ENCODE data around the gene BCAN.

The BCAN gene

GRCh38 chr1:156594190-156594589, 47.7 kb upstream of the BCAN start:
- Histone ChIP-seq H3K27me3 (ENCODE audit: control insufficient read depth, insufficient read depth, low read length) (no peaks in the 10 kb centered on the region), H3K79me2 (no peaks in the 10 kb centered on the region), H3K4me1 (peaks cover 4% of the 10 kb centered on the region), H3K9ac (no peak overlapping the region), H3K4me3 (ENCODE audit: low read depth, low read length) (no peak overlapping the region), H3K9me3 (ENCODE audit: control insufficient read depth, low read length) (no peaks in the 10 kb centered on the region), H3K27ac (no peak overlapping the region), H3K36me3 (ENCODE audit: control insufficient read depth, insufficient read depth, low read length) (no peaks in the 10 kb centered on the region), H2AFZ (no peak overlapping the region), H3K4me2 (ENCODE audit: low read length) (no peak overlapping the region)
- no peak for TF ChIP-seq CTCF (IDR thresholded peaks at IDR 0.05)

- H3K4me1 ChIP-seq = peaks cover 4% of the 10 kb centered on the region
- no peaks in the 10 kb centered on the region for H3K27me3 ChIP-seq (ENCODE audit: control insufficient read depth, insufficient read depth, low read length)
- no peak for TF ChIP-seq CTCF (IDR thresholded peaks at IDR 0.05)
- H3K4me2 ChIP-seq (ENCODE audit: low read length) = no peak overlapping the region
- H3K36me3 ChIP-seq (ENCODE audit: control insufficient read depth, insufficient read depth, low read length) = no peaks in the 10 kb centered on the region
- H3K27ac ChIP-seq = no peak overlapping the region
- H3K79me2 ChIP-seq = no peaks in the 10 kb centered on the region
- no peak overlapping the region for H2AFZ ChIP-seq
- H3K4me3 ChIP-seq (ENCODE audit: low read depth, low read length) = no peak overlapping the region
- no peaks in the 10 kb centered on the region for H3K9me3 ChIP-seq (ENCODE audit: control insufficient read depth, low read length)
- H3K9ac ChIP-seq = no peak overlapping the region
These were observed 46.9 kb upstream of the BCAN start for GRCh38 chr1:156595016-156595415.

- H3K4me2 ChIP-seq (ENCODE audit: low read length) = no peak overlapping the region
- H3K9ac ChIP-seq = no peak overlapping the region
- no peaks in the 10 kb centered on the region for H3K36me3 ChIP-seq (ENCODE audit: control insufficient read depth, insufficient read depth, low read length)
- TF ChIP-seq CTCF (IDR thresholded peaks at IDR 0.05) = no peak
- H3K9me3 ChIP-seq (ENCODE audit: control insufficient read depth, low read length) = no peaks in the 10 kb centered on the region
- H3K4me3 ChIP-seq (ENCODE audit: low read depth, low read length) = no peak overlapping the region
- no peak overlapping the region for H3K27ac ChIP-seq
- no peaks in the 10 kb centered on the region for H3K4me1 ChIP-seq
- H3K79me2 ChIP-seq = no peaks in the 10 kb centered on the region
- no peak overlapping the region for H2AFZ ChIP-seq
- no peaks in the 10 kb centered on the region for H3K27me3 ChIP-seq (ENCODE audit: control insufficient read depth, insufficient read depth, low read length)
These were observed 45.5 kb upstream of the BCAN start for GRCh38 chr1:156596426-156596825.

GRCh38 chr1:156598125-156598524, 43.8 kb upstream of the BCAN start:
- Histone ChIP-seq H3K36me3 (ENCODE audit: control insufficient read depth, insufficient read depth, low read length) (no peaks in the 10 kb centered on the region), H3K27me3 (ENCODE audit: control insufficient read depth, insufficient read depth, low read length) (no peaks in the 10 kb centered on the region), H3K4me3 (ENCODE audit: low read depth, low read length) (no peak overlapping the region), H3K79me2 (no peaks in the 10 kb centered on the region), H3K9ac (no peak overlapping the region), H3K27ac (no peak overlapping the region), H3K4me1 (no peaks in the 10 kb centered on the region), H2AFZ (no peak overlapping the region), H3K9me3 (ENCODE audit: control insufficient read depth, low read length) (no peaks in the 10 kb centered on the region), H3K4me2 (ENCODE audit: low read length) (no peak overlapping the region)
- no peak for TF ChIP-seq CTCF (IDR thresholded peaks at IDR 0.05)

- Histone ChIP-seq H3K79me2 (no peaks in the 10 kb centered on the region), H3K4me3 (ENCODE audit: low read depth, low read length) (no peak overlapping the region), H3K4me2 (ENCODE audit: low read length) (no peak overlapping the region), H3K27me3 (ENCODE audit: control insufficient read depth, insufficient read depth, low read length) (no peaks in the 10 kb centered on the region), H2AFZ (no peak overlapping the region), H3K36me3 (ENCODE audit: control insufficient read depth, insufficient read depth, low read length) (no peaks in the 10 kb centered on the region), H3K27ac (no peak overlapping the region), H3K9me3 (ENCODE audit: control insufficient read depth, low read length) (no peaks in the 10 kb centered on the region), H3K4me1 (no peaks in the 10 kb centered on the region), H3K9ac (no peak overlapping the region)
- no peak for TF ChIP-seq CTCF (IDR thresholded peaks at IDR 0.05)
These were observed 43.0 kb upstream of the BCAN start for GRCh38 chr1:156598731-156599432.

Data from parathyroid adenoma (tissue), 2 donors.